ENCODE results near the gene GJC2. TPM values are rescaled to one million over a fixed set of nuclear protein-coding genes. Genes with fewer than 3 reads are reported as not detected.

Gene GJC2
- total RNA-seq, 1 donor, result 1.4 TPM

GRCh38 chr1:228159008-228159665, 9.4 kb downstream of the GJC2 start:
- Histone ChIP-seq H3K4me3 (ENCODE audit: insufficient read depth, low read length) (no peak overlapping the region), H2AFZ (ENCODE audit: low read length) (no peak overlapping the region), H3K4me2 (ENCODE audit: insufficient read depth, low read length) (no peak overlapping the region), H3K79me2 (ENCODE audit: insufficient read depth, low read length) (no peaks in the 10 kb centered on the region), H3K36me3 (ENCODE audit: insufficient read depth, low read length) (no peaks in the 10 kb centered on the region), H3K27ac (ENCODE audit: low read depth, low read length) (no peak overlapping the region), H3K27me3 (ENCODE audit: insufficient read depth, low read length) (peaks cover 13% of the 10 kb centered on the region), H3K4me1 (ENCODE audit: insufficient read depth, low read length) (peaks cover 11% of the 10 kb centered on the region), H4K20me1 (ENCODE audit: insufficient read depth, low read length) (peaks cover 24% of the 10 kb centered on the region), H3K9me3 (ENCODE audit: low read depth, low read length) (no peaks in the 10 kb centered on the region)
- no peak for TF ChIP-seq CTCF (IDR thresholded peaks at IDR 0.05; ENCODE audit: extremely low read depth, low read depth, low read length)
- DNase-seq (ENCODE audit: insufficient read length, low spot score, missing footprints), result peak; percentile 26

- Histone ChIP-seq H3K4me2 (ENCODE audit: insufficient read depth, low read length) (no peak overlapping the region), H3K36me3 (ENCODE audit: insufficient read depth, low read length) (no peaks in the 10 kb centered on the region), H3K27ac (ENCODE audit: low read depth, low read length) (no peak overlapping the region), H4K20me1 (ENCODE audit: insufficient read depth, low read length) (peaks cover 15% of the 10 kb centered on the region), H3K27me3 (ENCODE audit: insufficient read depth, low read length) (peaks cover 13% of the 10 kb centered on the region), H3K4me1 (ENCODE audit: insufficient read depth, low read length) (peaks cover 15% of the 10 kb centered on the region), H3K4me3 (ENCODE audit: insufficient read depth, low read length) (no peak overlapping the region), H3K79me2 (ENCODE audit: insufficient read depth, low read length) (no peaks in the 10 kb centered on the region), H3K9me3 (ENCODE audit: low read depth, low read length) (no peaks in the 10 kb centered on the region), H2AFZ (ENCODE audit: low read length) (no peak overlapping the region)
- no peak for DNase-seq (ENCODE audit: insufficient read length, low spot score, missing footprints)
- no peak for TF ChIP-seq CTCF (IDR thresholded peaks at IDR 0.05; ENCODE audit: extremely low read depth, low read depth, low read length)
Measured at GRCh38 chr1:228160201-228160761, 10.6 kb downstream of the GJC2 start.

- peaks cover 2% of the 10 kb centered on the region for H3K79me2 ChIP-seq (ENCODE audit: insufficient read depth, low read length)
- no peak overlapping the region for H3K4me3 ChIP-seq (ENCODE audit: insufficient read depth, low read length)
- no peak overlapping the region for H2AFZ ChIP-seq (ENCODE audit: low read length)
- no peaks in the 10 kb centered on the region for H3K9me3 ChIP-seq (ENCODE audit: low read depth, low read length)
- H3K4me2 ChIP-seq (ENCODE audit: insufficient read depth, low read length), result no peak overlapping the region
- H3K36me3 ChIP-seq (ENCODE audit: insufficient read depth, low read length), result no peaks in the 10 kb centered on the region
- DNase-seq (ENCODE audit: insufficient read length, low spot score, missing footprints), result no peak
- H4K20me1 ChIP-seq (ENCODE audit: insufficient read depth, low read length), result peaks cover 4% of the 10 kb centered on the region
- H3K27ac ChIP-seq (ENCODE audit: low read depth, low read length), result no peak overlapping the region
- H3K4me1 ChIP-seq (ENCODE audit: insufficient read depth, low read length), result peaks cover 17% of the 10 kb centered on the region
- peaks cover 13% of the 10 kb centered on the region for H3K27me3 ChIP-seq (ENCODE audit: insufficient read depth, low read length)
- no peak for TF ChIP-seq CTCF (IDR thresholded peaks at IDR 0.05; ENCODE audit: extremely low read depth, low read depth, low read length)
Measured at GRCh38 chr1:228161362-228161761, 11.6 kb downstream of the GJC2 start.

GRCh38 chr1:228161866-228162265, 12.1 kb downstream of the GJC2 start:
- H3K4me3 ChIP-seq (ENCODE audit: insufficient read depth, low read length), result no peak overlapping the region
- no peak overlapping the region for H3K4me2 ChIP-seq (ENCODE audit: insufficient read depth, low read length)
- peaks cover 13% of the 10 kb centered on the region for H3K27me3 ChIP-seq (ENCODE audit: insufficient read depth, low read length)
- H2AFZ ChIP-seq (ENCODE audit: low read length), result no peak overlapping the region
- H3K9me3 ChIP-seq (ENCODE audit: low read depth, low read length), result no peaks in the 10 kb centered on the region
- H3K27ac ChIP-seq (ENCODE audit: low read depth, low read length), result no peak overlapping the region
- DNase-seq (ENCODE audit: insufficient read length, low spot score, missing footprints), result no peak
- H3K79me2 ChIP-seq (ENCODE audit: insufficient read depth, low read length), result peaks cover 7% of the 10 kb centered on the region
- no peaks in the 10 kb centered on the region for H4K20me1 ChIP-seq (ENCODE audit: insufficient read depth, low read length)
- no peaks in the 10 kb centered on the region for H3K36me3 ChIP-seq (ENCODE audit: insufficient read depth, low read length)
- peaks cover 22% of the 10 kb centered on the region for H3K4me1 ChIP-seq (ENCODE audit: insufficient read depth, low read length)
- TF ChIP-seq CTCF (IDR thresholded peaks at IDR 0.05; ENCODE audit: extremely low read depth, low read depth, low read length), result no peak

Measured in osteoblast (primary cell).